Transverse colon (tissue), 4 donors: ENCODE data around the gene TRIM59.
"Not testable (repeated sequence)": the region's sequence is repeated elsewhere in the genome, so short reads cannot be mapped to it uniquely, and the experiment has no call there.

Source experiments
- CTCF ChIP-seq, 5 experiments: fragments of 200-600 bp in 3 of 5; fragments of 450-650 bp in 2 of 5; sonication (generic) in 3 of 5; IDR thresholded peaks; 1 replicate in 2 of 5; 2 replicates in 3 of 5; pipeline ENCODE4 v1.5.1; 2016 to 2017; ENCODE audit warnings: antibody characterized with exemption in 5 of 5, inconsistent platforms in 3 of 5, mild to moderate bottlenecking in 2 of 5, moderate library complexity in 1 of 5
- POLR2A ChIP-seq: fragments of 450-650 bp; IDR thresholded peaks from one replicate; pipeline ENCODE4 v1.6.1; 2016; ENCODE audit warnings: antibody characterized with exemption, mild to moderate bottlenecking, moderate library complexity
- POLR2AphosphoS5 ChIP-seq, 3 donors: sonication (generic); formaldehyde crosslinking; IDR thresholded peaks; one replicate each; pipeline ENCODE4 v1.6.1; 2016; ENCODE audit warnings: antibody characterized with exemption in 3 of 3

- TF ChIP-seq POLR2A; CTCF (IDR thresholded peaks at IDR 0.05); POLR2AphosphoS5 (IDR thresholded peaks at IDR 0.05): not testable (repeated sequence)
These were observed 2.7 kb upstream of the TRIM59 start for GRCh38 chr3:160452251-160452650.
